ENCODE data around the gene RNU6-1.

- no peak for TF ChIP-seq CTCF (IDR thresholded peaks at IDR 0.05)
- TF ChIP-seq POLR2A (IDR thresholded peaks at IDR 0.05), result no peak
Measured at GRCh38 chr15:67799801-67800205, 40.0 kb downstream of the RNU6-1 start.
